Heart left ventricle (tissue), 16 donors: Measurements from ENCODE around the gene METTL3. TPM values are rescaled to one million over a fixed set of nuclear protein-coding genes. Genes with fewer than 3 reads are reported as not detected.

Experiments
- ATAC-seq, 4 donors: fragments of 200-7000 bp; cut with Tn5 transposase; one replicate each; pipeline ENCODE4 v1.9.1; 2020 to 2022; ENCODE audit warnings: moderate library complexity in 4 of 4, mild to moderate bottlenecking in 3 of 4, moderate number of reproducible peaks in 1 of 4
- DNase-seq, 5 donors: peaks; one replicate each; pipeline ENCODE4 v3.0.0-alpha.2; 2020
- H3K27ac ChIP-seq, 12 donors: fragments of 200-600 bp; sonication (generic) in 4 of 12; one replicate each; pipeline versions ENCODE4 v1.5.0 to v1.8.0; 2016 to 2022; ENCODE audit warnings: mild to moderate bottlenecking in 2 of 12
- H3K27me3 ChIP-seq, 9 donors: fragments of 200-600 bp; sonication (generic) in 2 of 9; one replicate each; pipeline versions ENCODE4 v1.5.1 to v1.8.0; 2016 to 2022; ENCODE audit warnings: mild to moderate bottlenecking in 3 of 9
- H3K36me3 ChIP-seq, 9 donors: fragments of 200-600 bp; sonication (generic) in 2 of 9; one replicate each; pipeline versions ENCODE4 v1.5.0 to v1.8.0; 2018 to 2022; ENCODE audit warnings: mild to moderate bottlenecking in 2 of 9
- H3K4me1 ChIP-seq, 12 donors: fragments of 200-600 bp; sonication (generic) in 4 of 12; one replicate each; pipeline versions ENCODE4 v1.5.0 to v1.8.0; 2016 to 2022; ENCODE audit warnings: mild to moderate bottlenecking in 3 of 12
- H3K4me3 ChIP-seq, 12 donors: fragments of 200-600 bp; sonication (generic) in 4 of 12; one replicate each; pipeline versions ENCODE4 v1.5.0 to v1.8.0; 2017 to 2022; ENCODE audit warnings: mild to moderate bottlenecking in 9 of 12, moderate library complexity in 4 of 12
- H3K9me3 ChIP-seq, 12 donors: fragments of 200-600 bp; sonication (generic) in 4 of 12; one replicate each; pipeline versions ENCODE4 v1.5.0 to v1.8.0; 2016 to 2022; ENCODE audit warnings: mild to moderate bottlenecking in 1 of 12
- CTCF ChIP-seq, 12 donors: fragments of 200-600 bp; sonication (generic) in 4 of 12; IDR thresholded peaks; one replicate each; pipeline versions ENCODE4 v1.5.0 to v1.8.0; 2018 to 2022; ENCODE audit warnings: antibody characterized with exemption in 12 of 12, mild to moderate bottlenecking in 5 of 12
- POLR2A ChIP-seq, 2 donors: fragments of 450-650 bp; IDR thresholded peaks; one replicate each; pipeline ENCODE4 v1.6.1; 2017; ENCODE audit warnings: antibody characterized with exemption in 2 of 2, mild to moderate bottlenecking in 2 of 2, moderate library complexity in 2 of 2
- WGBS, 4 donors: extraction: QIAGEN DNeasy Blood & Tissue Kit in 2 of 4; methylation state at CpG; one replicate each; pipeline versions ENCODE4 v1.1.5 to v1.1.7; 2013 to 2018; 5-methylcytosine and 5-hydroxymethylcytosine counted together
- intact Hi-C, 10 donors: fragments of 100-400 bp; cut with DNase I; formaldehyde crosslinking; loops; one replicate each; pipeline versions ENCODE4 v1.11.1 to v1.14.2; 2022
- polyA plus RNA-seq, 2 donors: library from polyadenylated mRNA; stranded (reverse); fragments of 200-250 nt; gene quantifications; one replicate each; pipeline ENCODE4 v1.2.3, GENCODE V29; 2013
- total RNA-seq, 9 donors: library from RNA; depleted of rRNA in 2 of 9; stranded (reverse); fragments of >200 nt in 2 of 9; fragmentation: NEBNext Ultra II Directional in 3 of 9; extraction: Animal tissue kit (Norgen Biotek cat#: 25700) in 3 of 9; gene quantifications; one replicate each; pipeline versions ENCODE4 v1.1.0 to v1.2.4, GENCODE V29; 2016 to 2023
- donor health status: ischemic (EF 13 %, LVEDD 7.1; RV severe dilation, severe dysfunction).
- donor health status: healthy with polysubstance abuse.
- donor health status: DM: no; HTN: yes; CAD: no.
- donor health status: DM: no; HTN: no; CAD: no.
- donor health status: ischemic (EF 25% LVEDD 6.9; RV normal size, moderate dysfunction).
- donor health status: ischemic (EF 25% LVEDD 5.7; RV mildly dilated, moderate dysfunction).
- donor health status: healthy.
- donor health status: DM: yes; HTN: yes; CAD: no.
- donor health status: ischemic (EF 35%, LVEDD 5.7; RV mildly dilated, moderate dysfunction).
- donor health status: nonischemic (EF 11% LVEDD 7.7; RV severe dilation, severe dysfunction).
- donor health status: DM: yes; HTN: yes; CAD: no.
- donor health status: PGD.
- donor health status: ischemic (EF 29% LVEDD 5.4; RV normal size, mild dysfunction).
- donor health status: nonischemic (EF 23%, LVEDD 6.1; RV moderate dilation, normal function).

Gene METTL3
- total and polyA plus RNA-seq, 11 donors, result 21.0 to 37.0 (median 25.2) TPM

DNA sequence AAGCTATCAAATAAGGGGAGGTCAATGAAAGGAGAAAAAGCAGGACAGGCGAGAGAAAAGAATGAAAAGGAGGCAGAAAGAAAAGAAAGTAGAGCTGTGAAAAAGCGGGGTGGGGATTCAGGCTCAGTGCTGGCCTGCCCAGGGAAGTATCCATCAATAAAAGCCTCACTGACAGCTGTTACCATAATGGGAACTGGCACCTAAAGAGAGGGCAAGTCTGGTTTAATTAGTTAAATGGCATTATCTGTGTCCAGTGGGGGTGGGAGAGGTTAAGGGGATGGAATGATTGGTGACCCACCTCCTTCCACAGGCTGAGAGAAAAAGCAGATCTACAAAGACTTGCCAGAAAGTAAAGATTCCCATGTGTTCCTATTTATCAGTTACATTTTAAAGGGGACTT lies 7.6 kb upstream of the METTL3 start:
- H3K27ac ChIP-seq, result no peak overlapping the region
- H3K9me3 ChIP-seq, result no peaks in the 10 kb centered on the region
- intact Hi-C loops, result no loop called here
- no peak overlapping the region for H3K4me3 ChIP-seq
- WGBS, 4 donors, result 68 to 88% (median 84%) methylated on average over 2 of the region's 2 CpGs
- no peaks in the 10 kb centered on the region for H3K36me3 ChIP-seq
- DNase-seq, result no peak
- no peaks in the 10 kb centered on the region for H3K4me1 ChIP-seq
- no peaks in the 10 kb centered on the region for H3K27me3 ChIP-seq
- TF ChIP-seq CTCF (IDR thresholded peaks at IDR 0.05), result no peak
- TF ChIP-seq POLR2A (IDR thresholded peaks at IDR 0.05), result no peak
- no peak for ATAC-seq

- H3K4me3 ChIP-seq, result no peak overlapping the region
- no peak overlapping the region for H3K27ac ChIP-seq
- TF ChIP-seq CTCF (IDR thresholded peaks at IDR 0.05) (no peak), POLR2A (IDR thresholded peaks at IDR 0.05) (no peak)
- no peak for ATAC-seq
- peaks cover 0 to 17% (median 11%) of the 10 kb centered on the region in 12 donors for H3K4me1 ChIP-seq
- intact Hi-C loops, result loop anchor here in 3 of 10 donors (5.0 kb wide), 4 partner anchors 37 to 832 kb away; partner anchors contain the start of genes HNRNPC (in 1 of the 3), RAB2B (in 1 of the 3), RNASE4 (in 1 of the 3) and TOX4 (in 1 of the 3)
- peaks cover 0 to 4% (median 0%) of the 10 kb centered on the region in 9 donors for H3K36me3 ChIP-seq
- H3K9me3 ChIP-seq, result no peaks in the 10 kb centered on the region
- H3K27me3 ChIP-seq, result no peaks in the 10 kb centered on the region
- WGBS, 4 donors, result 86 to 98% (median 94%) methylated on average over 1 of the region's 1 CpG
- DNase-seq, result no peak
Observed at GRCh38 chr14:21514341-21514740, 3.2 kb upstream of the METTL3 start.

DNA sequence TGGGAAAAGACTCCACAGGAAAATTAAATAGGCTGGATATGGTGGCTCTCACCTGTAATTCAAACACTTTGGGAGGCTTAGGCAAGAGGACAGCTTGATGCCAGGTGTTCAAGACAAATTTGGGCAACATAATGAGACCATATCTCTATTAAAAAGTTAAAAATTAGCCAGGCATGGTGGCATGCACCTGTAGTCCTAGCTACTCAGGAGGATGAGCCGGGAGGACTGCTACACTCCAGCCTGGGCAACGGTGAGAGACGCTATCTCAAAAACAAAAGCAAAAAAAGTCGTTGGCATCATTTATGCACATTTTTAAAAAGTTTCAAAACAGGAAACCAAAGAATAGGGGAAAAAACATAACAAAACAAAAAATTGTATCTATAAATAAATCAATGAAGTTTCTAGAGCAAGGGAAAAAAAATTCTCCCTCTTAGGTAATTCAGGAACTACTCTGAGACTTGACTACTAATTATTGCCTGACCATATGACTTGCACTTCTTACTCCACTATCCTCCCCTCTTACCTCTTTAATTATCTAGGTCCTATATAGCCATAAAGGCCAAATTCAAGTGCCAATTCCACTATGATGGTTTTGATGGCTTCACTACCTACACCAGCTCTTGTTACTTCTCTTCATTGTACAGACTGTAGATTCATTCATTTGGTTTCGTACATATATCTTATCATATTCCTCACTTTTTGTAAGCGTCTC lies 1.6 kb downstream of the METTL3 start:
- Histone ChIP-seq H3K27ac (no peak overlapping the region), H3K27me3 (no peaks in the 10 kb centered on the region), H3K9me3 (no peaks in the 10 kb centered on the region), H3K36me3 (peaks cover 0 to 30% (median 15%) of the 10 kb centered on the region in 9 donors), H3K4me1 (peaks cover 0 to 34% (median 13%) of the 10 kb centered on the region in 12 donors), H3K4me3 (peak overlapping the region in 8 of 12 donors; percentile 69 to 94 (median 89))
- 77 to 83% (median 83%) methylated on average over 6 of the region's 6 CpGs for WGBS, 4 donors
- ATAC-seq (no peak), DNase-seq (no peak)
- TF ChIP-seq POLR2A (IDR thresholded peaks at IDR 0.05), result no peak
- intact Hi-C loops, result loop anchor here in 7 of 10 donors (2.0 to 10.0 kb wide), 7 partner anchors 32 to 827 kb away; partner anchors contain the start of genes RAB2B (in 2 of the 7), TOX4 (in 2 of the 7), HNRNPC (in 1 of the 7) and RNASE4 (in 1 of the 7)

GRCh38 chr14:21506557-21506956 lies 4.6 kb downstream of the METTL3 start:
- WGBS, 4 donors, result 76 to 96% (median 94%) methylated on average over 2 of the region's 2 CpGs
- peaks cover 0 to 55% (median 37%) of the 10 kb centered on the region in 9 donors for H3K36me3 ChIP-seq
- no peaks in the 10 kb centered on the region for H3K9me3 ChIP-seq
- intact Hi-C loops, result loop anchor here in 3 of 10 donors (5.0 to 10.0 kb wide), 2 partner anchors 48 to 51 kb away; no protein-coding TSS in a partner anchor
- no peak for DNase-seq
- TF ChIP-seq CTCF (IDR thresholded peaks at IDR 0.05) (no peak), POLR2A (IDR thresholded peaks at IDR 0.05) (no peak)
- no peak overlapping the region for H3K27ac ChIP-seq
- ATAC-seq, result no peak
- H3K4me1 ChIP-seq, result peaks cover 0 to 34% (median 13%) of the 10 kb centered on the region in 12 donors
- H3K4me3 ChIP-seq, result no peak overlapping the region
- H3K27me3 ChIP-seq, result no peaks in the 10 kb centered on the region
